ENCODE data around the gene PLA2G10. TPM values are rescaled to one million over a fixed set of nuclear protein-coding genes. Genes with fewer than 3 reads are reported as not detected.

PLA2G10 gene
- total RNA-seq, 4 donors from 2014 or later, result 5.8 to 15.7 (median 10.7) TPM

DNA sequence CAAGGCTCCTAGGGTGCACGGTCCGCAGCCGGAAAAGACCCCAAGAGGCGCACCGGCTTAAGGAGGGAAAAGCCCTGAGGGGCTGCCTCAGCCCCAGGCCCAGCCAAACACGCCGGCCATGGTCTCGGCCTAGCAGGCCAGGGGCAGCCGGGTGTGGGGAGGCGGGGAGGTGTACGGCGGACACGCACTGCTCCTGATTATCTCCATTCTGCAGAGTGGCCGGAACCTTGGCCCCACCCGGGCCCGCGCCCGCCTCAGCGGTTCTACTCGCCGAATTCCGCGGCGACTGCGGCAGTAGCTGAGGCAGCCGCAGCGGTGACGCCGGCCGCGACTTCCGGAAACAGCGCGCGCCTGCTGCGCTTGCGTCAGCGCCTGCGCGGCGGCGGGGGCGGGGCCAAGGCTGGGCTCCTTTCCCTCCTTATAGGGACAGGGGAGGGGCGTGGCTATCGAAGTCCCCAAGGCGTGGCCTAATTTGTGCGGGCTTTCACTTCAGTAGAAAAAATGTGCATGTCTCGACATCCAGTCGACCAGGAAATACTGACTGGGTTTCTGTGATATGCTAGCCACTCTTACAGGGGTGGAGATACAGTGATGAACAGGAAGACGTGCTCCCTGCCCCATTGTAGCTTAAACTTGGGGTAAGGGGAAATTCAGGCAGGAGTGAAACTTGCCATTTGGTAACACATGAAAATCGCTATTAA, 64.0 kb downstream of the PLA2G10 start, which contains the start of gene PARN:
Gene PARN (minus strand): TSS at position 342 of the 701 bp plus-strand sequence. CDS start 135 bp downstream, at position 207.
- peaks cover 0 to 33% (median 0%) of the 10 kb centered on the region in 3 donors for H3K36me3 ChIP-seq
- H3K4me3 ChIP-seq, result peak within 1 kb of the TSS; percentile 73 to 90 (median 82)
- peak; percentile 97 to 99 (median 98) for DNase-seq
- TF ChIP-seq POLR2A (IDR thresholded peaks at IDR 0.05), result peak; percentile 94 to 96
- TF ChIP-seq, protein P1, sequence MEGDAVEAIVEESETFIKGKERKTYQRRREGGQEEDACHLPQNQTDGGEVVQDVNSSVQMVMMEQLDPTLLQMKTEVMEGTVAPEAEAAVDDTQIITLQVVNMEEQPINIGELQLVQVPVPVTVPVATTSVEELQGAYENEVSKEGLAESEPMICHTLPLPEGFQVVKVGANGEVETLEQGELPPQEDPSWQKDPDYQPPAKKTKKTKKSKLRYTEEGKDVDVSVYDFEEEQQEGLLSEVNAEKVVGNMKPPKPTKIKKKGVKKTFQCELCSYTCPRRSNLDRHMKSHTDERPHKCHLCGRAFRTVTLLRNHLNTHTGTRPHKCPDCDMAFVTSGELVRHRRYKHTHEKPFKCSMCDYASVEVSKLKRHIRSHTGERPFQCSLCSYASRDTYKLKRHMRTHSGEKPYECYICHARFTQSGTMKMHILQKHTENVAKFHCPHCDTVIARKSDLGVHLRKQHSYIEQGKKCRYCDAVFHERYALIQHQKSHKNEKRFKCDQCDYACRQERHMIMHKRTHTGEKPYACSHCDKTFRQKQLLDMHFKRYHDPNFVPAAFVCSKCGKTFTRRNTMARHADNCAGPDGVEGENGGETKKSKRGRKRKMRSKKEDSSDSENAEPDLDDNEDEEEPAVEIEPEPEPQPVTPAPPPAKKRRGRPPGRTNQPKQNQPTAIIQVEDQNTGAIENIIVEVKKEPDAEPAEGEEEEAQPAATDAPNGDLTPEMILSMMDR (IDR thresholded peaks at IDR 0.05), result no peak
- H3K9me3 ChIP-seq, result no peaks in the 10 kb centered on the region
- peaks cover 0 to 27% (median 15%) of the 10 kb centered on the region in 4 donors for H3K4me1 ChIP-seq
- no peaks in the 10 kb centered on the region for H3K27me3 ChIP-seq
- H3K27ac ChIP-seq, result peak within 1 kb of the TSS; percentile 89 to 95 (median 92)

DNA sequence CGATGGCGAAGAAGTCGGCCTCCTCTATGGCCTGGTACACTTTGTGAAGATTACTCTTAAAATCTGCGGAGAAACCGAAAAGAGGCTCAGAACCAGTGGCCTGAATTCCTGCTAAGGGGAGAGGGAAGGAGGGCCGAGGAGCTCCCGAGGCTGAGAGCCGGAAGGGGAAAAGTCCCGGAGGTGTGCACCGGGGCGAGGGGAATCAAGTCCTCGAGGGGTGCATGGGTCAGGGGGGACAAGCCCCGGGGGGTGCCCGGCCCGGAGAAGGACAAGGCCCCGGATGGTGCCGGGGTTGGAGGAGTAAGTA, 64.5 kb downstream of the PLA2G10 start:
- Histone ChIP-seq H3K9me3 (no peaks in the 10 kb centered on the region), H3K4me3 (peak overlapping the region; percentile 73 to 90 (median 82)), H3K4me1 (peaks cover 0 to 22% (median 14%) of the 10 kb centered on the region in 4 donors), H3K27me3 (no peaks in the 10 kb centered on the region), H3K36me3 (peaks cover 0 to 37% (median 0%) of the 10 kb centered on the region in 3 donors), H3K27ac (peak overlapping the region; percentile 89 to 95 (median 92))
- DNase-seq, result no peak
- TF ChIP-seq POLR2A (IDR thresholded peaks at IDR 0.05), result no peak
- TF ChIP-seq, protein P1 (IDR thresholded peaks at IDR 0.05), result no peak

DNA sequence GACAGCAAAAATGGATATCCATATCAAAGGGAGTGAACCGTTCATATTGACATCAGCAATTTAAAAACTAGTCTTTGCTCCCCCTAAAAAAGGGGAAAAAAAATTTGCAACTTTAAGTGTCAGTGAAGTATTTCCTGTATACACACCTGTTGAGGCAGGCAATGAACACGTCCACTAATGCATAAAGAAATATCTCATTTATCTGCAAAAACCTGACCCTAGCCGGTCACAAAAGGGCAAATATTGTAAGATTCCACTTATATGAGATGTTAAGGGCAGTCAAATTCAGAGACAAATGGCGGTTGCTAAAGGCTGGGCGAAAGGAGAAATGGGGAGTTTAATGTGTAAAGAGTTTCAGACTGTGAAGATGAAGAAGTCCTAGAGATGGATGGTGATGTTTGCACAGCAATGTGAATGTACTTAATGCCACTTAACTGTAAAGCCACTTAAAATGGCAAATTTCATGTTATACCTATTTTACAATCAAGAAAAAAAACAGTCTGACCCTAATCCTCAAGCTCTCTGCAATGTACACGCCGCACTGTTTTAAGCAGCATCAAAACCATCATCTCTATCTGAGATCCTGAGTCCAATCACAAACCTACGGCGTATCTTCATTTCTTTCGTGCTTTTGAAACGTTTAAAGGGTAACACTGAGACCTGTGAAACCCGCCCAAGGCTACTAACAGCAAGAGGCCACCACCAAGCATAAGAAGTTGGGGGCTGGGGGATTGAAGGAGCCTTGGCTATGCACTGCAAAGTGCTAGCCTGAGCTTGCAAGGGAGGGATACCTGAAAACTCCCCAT, 65.1 kb downstream of the PLA2G10 start:
- H3K4me3 ChIP-seq, result peak overlapping the region; percentile 73 to 90 (median 82)
- no peaks in the 10 kb centered on the region for H3K27me3 ChIP-seq
- peaks cover 0 to 16% (median 12%) of the 10 kb centered on the region in 4 donors for H3K4me1 ChIP-seq
- DNase-seq, result no peak
- no peak for TF ChIP-seq POLR2A (IDR thresholded peaks at IDR 0.05)
- TF ChIP-seq, protein P1 (IDR thresholded peaks at IDR 0.05), result no peak
- no peaks in the 10 kb centered on the region for H3K9me3 ChIP-seq
- H3K36me3 ChIP-seq, result peaks cover 0 to 43% (median 0%) of the 10 kb centered on the region in 3 donors
- H3K27ac ChIP-seq, result peak overlapping the region; percentile 89 to 95 (median 92)

DNA sequence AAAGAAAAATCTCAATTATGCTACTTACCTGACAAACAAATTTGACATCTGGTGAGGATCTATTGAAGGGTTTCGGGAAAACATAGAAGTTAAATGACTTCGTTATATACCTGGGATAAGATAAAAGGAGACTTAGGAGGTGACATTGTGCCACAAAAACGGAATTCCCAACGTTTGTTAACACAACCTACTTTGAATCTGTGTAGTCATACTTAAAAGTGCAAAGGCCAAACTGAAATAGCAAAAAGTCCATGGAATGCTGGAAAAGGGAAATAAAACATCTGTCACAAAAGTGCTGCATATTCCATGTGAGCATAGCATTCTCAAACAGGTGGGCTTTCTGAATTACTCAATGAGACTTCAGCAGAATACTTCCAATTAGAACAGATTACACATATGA, 67.0 kb downstream of the PLA2G10 start:
- H3K9me3 ChIP-seq, result no peaks in the 10 kb centered on the region
- H3K27ac ChIP-seq, result no peak overlapping the region
- DNase-seq, result no peak
- no peak overlapping the region for H3K4me3 ChIP-seq
- peaks cover 0 to 13% (median 7%) of the 10 kb centered on the region in 4 donors for H3K4me1 ChIP-seq
- peaks cover 0 to 62% (median 0%) of the 10 kb centered on the region in 3 donors for H3K36me3 ChIP-seq
- TF ChIP-seq, protein P1 (IDR thresholded peaks at IDR 0.05), result no peak
- TF ChIP-seq POLR2A (IDR thresholded peaks at IDR 0.05), result no peak
- H3K27me3 ChIP-seq, result no peaks in the 10 kb centered on the region

Small RNA genes lying within 50 kb of the gene (small RNA-seq; reads per million reads assigned to genes)
- 0 reads per million in 2 donors for gene RNU7-125P

Other genes with a start within 250 kb of the PLA2G10 start
- gene PARN, start 64.0 kb downstream of the PLA2G10 start, total RNA-seq, result 10 to 100 TPM; 36.6 to 66.8 (median 53.5) TPM
- gene BFAR, start 61.4 kb downstream of the PLA2G10 start, total RNA-seq, result 10 to 100 TPM; 58.6 to 77.2 (median 65.6) TPM
- gene NPIPA3, start 9.1 kb upstream of the PLA2G10 start, total RNA-seq, result 1 to 10 TPM in 1 of 4 donors, not detected in 3; 1.1 TPM
- 1 to 10 TPM in 1 of 4 donors, not detected in 3; 1.1 TPM for gene NPIPA2, start 48.2 kb upstream of the PLA2G10 start, total RNA-seq
- gene NOMO1, start 139.4 kb upstream of the PLA2G10 start, total RNA-seq, result 10 to 100 TPM; 15.7 to 68.5 (median 59.2) TPM
- gene NPIPA1, start 243.1 kb upstream of the PLA2G10 start, total RNA-seq, result 100 to 1,000 TPM in 2 of 4 donors, 10 to 100 TPM in 2; 39.2 to 148 (median 90.3) TPM

All from Peyer's patch (tissue), 4 donors.